NOMO-1 (cell line): ENCODE measurements around the gene WDR70.
"Not testable (repeated sequence)": the region's sequence is repeated elsewhere in the genome, so short reads cannot be mapped to it uniquely, and the experiment has no call there.

ENCODE experiments used
- DNase-seq, 2 experiments: peaks; one replicate each; lab custom pipeline; 2025; ENCODE audit not compliant: unreplicated experiment in 2 of 2; lab: John Stamatoyannopoulos, UW

WDR70 gene

GRCh38 chr5:37506722-37507121 is 127.6 kb downstream of the WDR70 start:
- DNase-seq, result no peak

DNA sequence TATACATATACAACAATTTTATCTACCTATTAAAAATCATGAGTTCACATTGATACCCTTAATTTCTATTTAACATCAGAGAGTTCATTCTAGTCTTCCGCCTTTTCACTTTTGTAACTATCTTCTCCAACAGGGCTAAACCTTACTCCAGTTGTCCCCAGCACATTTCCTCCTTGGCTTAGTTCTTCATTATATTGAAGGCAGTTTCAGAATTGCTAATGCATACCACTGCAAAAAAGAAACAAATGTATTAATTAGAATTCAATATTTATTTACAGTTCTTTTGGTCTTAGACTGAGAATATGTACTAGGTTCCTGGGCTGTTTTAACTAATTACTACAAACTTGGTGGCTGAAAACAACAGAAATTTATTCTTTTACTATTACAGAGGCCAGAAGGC is 132.5 kb downstream of the WDR70 start:
- no peak for DNase-seq

GRCh38 chr5:37514946-37515345 is 135.8 kb downstream of the WDR70 start:
- DNase-seq, result no peak

GRCh38 chr5:37517686-37518085 is 138.6 kb downstream of the WDR70 start:
- DNase-seq, result no peak

DNA sequence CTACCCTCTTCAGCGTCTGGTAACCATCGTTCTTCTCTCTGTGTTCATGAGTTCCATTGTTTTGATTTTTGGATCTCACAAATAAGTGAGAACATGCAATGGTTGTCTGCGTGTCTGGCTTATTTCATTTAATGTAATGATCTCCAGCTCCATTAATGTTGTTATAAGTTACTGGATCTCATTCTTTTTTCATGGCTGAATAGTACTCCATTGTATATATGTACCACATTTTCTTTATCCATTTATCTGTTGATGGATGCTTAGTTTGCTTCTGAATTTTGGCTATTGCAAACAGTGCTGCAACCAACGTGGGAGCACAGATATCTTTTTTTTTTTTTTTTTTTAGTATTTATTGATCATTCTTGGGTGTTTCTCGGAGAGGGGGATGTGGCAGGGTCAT is 139.2 kb downstream of the WDR70 start:
- DNase-seq, result not testable (repeated sequence)

GRCh38 chr5:37519304-37519703 is 140.2 kb downstream of the WDR70 start:
- no peak for DNase-seq

GRCh38 chr5:37519807-37520206 is 140.7 kb downstream of the WDR70 start:
- no peak for DNase-seq

- no peak for DNase-seq
These were observed 141.7 kb downstream of the WDR70 start for GRCh38 chr5:37520811-37521210.

DNA sequence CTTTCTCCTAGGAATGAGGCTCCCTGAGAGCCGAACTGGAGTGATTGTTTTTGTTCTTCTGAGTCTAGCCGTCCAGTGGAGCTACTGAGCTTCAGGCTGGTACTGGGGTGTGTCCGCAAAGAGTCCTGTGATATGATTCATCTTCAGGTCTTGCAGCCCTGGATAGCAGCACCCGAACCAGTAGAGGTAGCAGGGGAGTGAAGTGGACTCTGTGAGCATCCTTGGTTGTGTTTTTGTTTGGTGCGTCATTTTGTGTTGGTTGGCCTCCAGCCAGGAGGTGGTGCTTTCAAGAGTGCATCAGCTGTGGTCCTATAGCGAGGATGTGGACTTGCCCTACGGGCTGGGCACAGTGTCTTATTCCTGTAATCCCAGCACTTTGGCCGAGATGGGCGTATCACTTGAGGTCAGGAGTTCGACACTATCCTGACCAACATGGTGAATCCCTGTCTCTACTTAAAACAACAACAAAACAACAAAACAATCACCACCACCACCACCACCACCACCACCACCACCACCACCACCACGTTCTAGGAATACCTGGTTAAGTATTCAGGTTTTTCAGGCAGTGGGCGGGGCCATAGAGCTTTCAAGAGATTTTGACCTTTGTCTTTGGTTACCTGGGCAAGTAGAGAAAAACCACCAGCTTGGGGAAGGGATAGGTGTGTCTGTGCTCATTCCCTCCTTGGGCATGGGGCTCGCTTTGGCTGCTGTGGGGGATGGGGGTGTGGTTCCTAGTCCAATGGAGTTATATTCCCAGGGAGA is 154.0 kb downstream of the WDR70 start:
- no peak for DNase-seq

GRCh38 chr5:37533851-37534250 is 154.7 kb downstream of the WDR70 start:
- no peak for DNase-seq

- no peak for DNase-seq
These were observed 160.3 kb downstream of the WDR70 start for GRCh38 chr5:37539459-37539858.

DNA sequence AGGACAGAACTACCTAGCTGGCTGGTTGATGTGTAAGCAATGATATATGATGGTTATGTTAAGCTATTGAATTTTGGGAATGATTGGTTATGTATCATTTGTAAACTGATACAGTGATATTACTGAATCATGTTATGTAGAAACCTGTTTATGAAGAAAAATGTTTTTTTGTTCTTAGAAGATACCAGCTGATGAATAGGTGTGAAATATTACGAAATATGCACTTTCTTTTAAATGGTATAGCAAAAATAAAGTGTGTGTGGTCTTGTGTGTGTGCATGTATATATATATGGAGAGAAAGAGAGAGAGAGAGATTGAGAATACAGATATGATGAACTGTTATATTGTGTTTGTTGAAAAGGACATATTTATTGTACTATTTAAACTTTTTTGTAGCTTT is 164.1 kb downstream of the WDR70 start:
- no peak for DNase-seq

- DNase-seq, result no peak
These were observed 170.3 kb downstream of the WDR70 start for GRCh38 chr5:37549411-37549810.

DNA sequence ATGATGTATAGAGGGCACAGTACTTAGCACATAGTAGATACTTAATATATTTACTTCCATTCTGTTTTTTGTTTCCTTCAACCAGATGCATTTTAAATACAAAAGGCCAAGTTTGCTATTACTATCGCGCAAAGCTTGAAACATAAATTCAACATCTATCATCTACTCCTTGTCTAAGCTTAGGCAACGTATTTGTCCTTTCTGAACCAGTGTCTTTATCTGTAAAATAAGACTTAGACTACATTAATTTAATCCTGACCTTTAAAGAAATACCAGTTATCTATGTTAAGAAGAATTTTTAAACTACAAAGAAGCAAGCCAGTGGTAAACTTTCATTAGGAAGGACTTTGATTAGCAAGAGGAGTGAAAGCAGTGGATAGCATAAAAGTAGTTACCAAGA is 173.0 kb downstream of the WDR70 start:
- no peak for DNase-seq

GRCh38 chr5:37552770-37553719 is 173.9 kb downstream of the WDR70 start:
- DNase-seq, result no peak

GRCh38 chr5:37553720-37554404 is 174.7 kb downstream of the WDR70 start:
- DNase-seq, result no peak

DNA sequence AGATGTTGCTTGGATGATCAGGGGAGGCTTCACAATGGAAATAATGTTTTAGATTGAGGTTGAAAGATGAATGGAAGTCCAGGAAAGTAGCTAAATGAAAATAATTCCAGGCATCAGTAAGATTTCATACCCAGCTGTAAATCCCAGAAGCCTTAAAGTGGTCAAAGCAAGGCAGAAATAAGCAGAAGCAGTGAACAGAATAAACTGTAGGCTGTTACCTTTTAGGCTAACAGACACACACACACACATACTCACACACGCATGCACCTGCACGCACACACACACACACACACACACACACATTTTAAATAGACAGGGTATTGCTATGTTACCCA is 175.3 kb downstream of the WDR70 start:
- no peak for DNase-seq

DNA sequence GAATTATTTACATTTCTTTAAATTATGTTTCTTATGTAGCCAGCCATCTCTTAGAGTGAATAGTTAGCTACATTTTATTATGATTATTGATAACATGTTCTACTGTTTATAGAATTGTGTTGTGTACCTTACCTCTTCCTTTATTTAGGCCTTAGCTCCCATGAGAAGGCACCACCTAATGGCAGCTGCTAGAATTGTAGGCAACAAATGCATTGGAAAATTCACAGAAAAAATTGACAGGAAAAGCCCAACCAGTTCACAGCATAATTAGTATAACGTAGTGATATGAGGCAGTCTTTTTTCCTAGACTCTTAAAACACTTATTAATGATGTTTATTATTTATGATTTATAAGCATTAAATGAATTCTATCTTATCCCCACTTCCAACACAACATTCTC is 175.8 kb downstream of the WDR70 start:
- DNase-seq, result peak; percentile 37 to 55

GRCh38 chr5:37557734-37558293 is 178.7 kb downstream of the WDR70 start:
- peak in 1 of 2 experiments; percentile 66 for DNase-seq

DNA sequence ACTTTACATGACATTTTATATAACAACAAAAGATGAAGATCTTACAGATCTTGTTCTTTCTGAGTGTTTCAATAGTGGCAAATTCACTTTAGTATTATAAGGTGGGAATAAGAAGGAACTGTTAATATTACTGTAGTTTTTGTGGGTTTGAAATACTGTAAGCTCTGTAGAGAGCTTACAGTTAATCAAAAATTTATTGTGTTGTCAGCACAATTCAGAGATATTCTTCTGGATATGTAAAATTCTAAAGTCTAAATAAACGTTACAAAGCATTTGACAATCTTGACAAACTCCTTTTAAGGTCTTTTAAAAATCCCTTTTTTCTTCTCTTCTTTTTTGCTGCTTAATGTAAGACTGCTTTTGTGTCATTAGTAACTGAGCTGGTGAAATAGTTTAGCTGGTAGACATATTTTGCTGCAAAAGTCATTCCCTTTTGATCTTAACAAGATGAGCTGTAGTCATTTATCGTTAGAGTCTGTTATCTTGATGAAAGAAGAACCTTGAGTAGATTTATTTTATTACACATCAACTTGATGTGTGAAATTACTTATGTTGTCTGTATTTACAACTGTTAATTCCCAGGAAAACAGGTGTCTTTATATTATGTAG is 186.0 kb downstream of the WDR70 start:
- DNase-seq, result no peak

DNA sequence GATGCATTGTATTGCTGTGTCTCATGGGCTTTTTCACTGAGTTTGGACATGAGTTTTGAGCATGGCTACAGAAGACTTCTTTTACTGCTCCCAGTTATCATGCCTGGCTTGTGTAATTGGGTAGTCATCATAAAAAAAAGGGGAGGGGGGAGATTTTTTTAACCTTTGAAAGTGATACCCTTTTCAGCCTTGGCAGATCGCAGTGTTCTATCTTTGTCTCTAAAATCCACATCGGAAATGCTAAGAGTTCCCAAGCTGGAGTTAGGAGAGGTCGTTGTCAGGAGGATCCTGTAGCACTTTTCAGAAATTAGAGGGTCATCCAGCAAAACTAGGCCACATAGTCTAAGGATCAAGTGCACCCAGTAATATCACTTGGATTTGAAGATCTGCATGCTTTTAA is 188.4 kb downstream of the WDR70 start:
- no peak for DNase-seq
